Stomach (tissue), 9 donors: ENCODE results near the gene ULBP2. TPM values are rescaled to one million over a fixed set of nuclear protein-coding genes. Genes with fewer than 3 reads are reported as not detected.

Source experiments
- DNase-seq, 2 donors: peaks; one replicate each; pipeline versions ENCODE4 v3.0.0 to v3.0.0-alpha.2; 2013 to 2019
- H3K27ac ChIP-seq, 5 donors: fragments of 200-600 bp in 4 of 5; sonication (generic) in 4 of 5; one replicate each; pipeline ENCODE4 v1.5.1; 2013 to 2019; ENCODE audit warnings: mild to moderate bottlenecking in 1 of 5, moderate library complexity in 1 of 5
- H3K27me3 ChIP-seq, 3 donors: fragments of 200-600 bp; sonication (generic); one replicate each; pipeline ENCODE4 v1.5.1; 2017 to 2019; ENCODE audit warnings: mixed run types in 1 of 3
- H3K36me3 ChIP-seq, 4 donors: fragments of 200-600 bp; sonication (generic); 1 replicate in 3 of 4; 2 replicates in 1 of 4; pipeline ENCODE4 v1.5.1; 2016 to 2019
- H3K4me1 ChIP-seq, 4 donors: fragments of 200-600 bp; sonication (generic); one replicate each; pipeline ENCODE4 v1.5.1; 2016 to 2019
- H3K4me3 ChIP-seq, 4 donors: fragments of 200-600 bp; sonication (generic) in 3 of 4; one replicate each; pipeline ENCODE4 v1.5.1; 2016 to 2019; ENCODE audit warnings: mild to moderate bottlenecking in 1 of 4
- H3K9me3 ChIP-seq, 4 donors: fragments of 200-600 bp; sonication (generic); one replicate each; pipeline ENCODE4 v1.5.1; 2016 to 2019
- EP300 ChIP-seq: sonication (generic); formaldehyde crosslinking; IDR thresholded peaks from one replicate; pipeline ENCODE4 v1.6.1; 2017; ENCODE audit warnings: antibody characterized with exemption
- POLR2A ChIP-seq, 4 donors: fragments of 450-650 bp; IDR thresholded peaks; one replicate each; pipeline ENCODE4 v1.6.1; 2016; ENCODE audit warnings: antibody characterized with exemption in 4 of 4, control low read depth in 2 of 4, mild to moderate bottlenecking in 1 of 4, moderate library complexity in 1 of 4
- POLR2AphosphoS5 ChIP-seq, 3 donors: sonication (generic); formaldehyde crosslinking; IDR thresholded peaks; one replicate each; pipeline ENCODE4 v1.6.1; 2016; ENCODE audit warnings: antibody characterized with exemption in 3 of 3
- WGBS, 5 donors: extraction: QIAGEN DNeasy Blood & Tissue Kit in 3 of 5; methylation state at CpG; one replicate each; pipeline versions ENCODE4 v1.1.5 to v1.1.7; 2013 to 2018; 5-methylcytosine and 5-hydroxymethylcytosine counted together
- intact Hi-C: fragments of 100-400 bp; cut with DNase I; formaldehyde crosslinking; loops from one replicate; pipeline ENCODE4 v1.15.1; 2023; ENCODE audit warnings: low total_unique reads
- polyA plus RNA-seq, 3 donors: library from polyadenylated mRNA; stranded (reverse); fragments of 200-250 nt; gene quantifications; one replicate each; pipeline ENCODE4 v1.2.3, GENCODE V29; 2013
- total RNA-seq, 5 donors: library from RNA; depleted of rRNA; stranded (reverse); fragments of >200 nt; gene quantifications; one replicate each; pipeline versions ENCODE4 v1.1.0 to v1.2.3, GENCODE V29; 2014 to 2016
- TF ChIP-seq, protein P1 (sequence below), 7 experiments: fragments of 450-650 bp in 4 of 7; fragments of 200-600 bp in 3 of 7; sonication (generic) in 3 of 7; IDR thresholded peaks; one replicate each; pipeline ENCODE4 v1.5.1; 2016 to 2019; ENCODE audit warnings: antibody characterized with exemption in 7 of 7, control low read depth in 2 of 7, mild to moderate bottlenecking in 1 of 7
- donor health status: healthy with polysubstance abuse.
- donor health status: Bipolar disorder and iron deficiency.
- donor health status: healthy.

Gene ULBP2
- total and polyA plus RNA-seq, 8 donors: 0.31 to 1.4 (median 0.43) TPM; not detected in 5

DNA sequence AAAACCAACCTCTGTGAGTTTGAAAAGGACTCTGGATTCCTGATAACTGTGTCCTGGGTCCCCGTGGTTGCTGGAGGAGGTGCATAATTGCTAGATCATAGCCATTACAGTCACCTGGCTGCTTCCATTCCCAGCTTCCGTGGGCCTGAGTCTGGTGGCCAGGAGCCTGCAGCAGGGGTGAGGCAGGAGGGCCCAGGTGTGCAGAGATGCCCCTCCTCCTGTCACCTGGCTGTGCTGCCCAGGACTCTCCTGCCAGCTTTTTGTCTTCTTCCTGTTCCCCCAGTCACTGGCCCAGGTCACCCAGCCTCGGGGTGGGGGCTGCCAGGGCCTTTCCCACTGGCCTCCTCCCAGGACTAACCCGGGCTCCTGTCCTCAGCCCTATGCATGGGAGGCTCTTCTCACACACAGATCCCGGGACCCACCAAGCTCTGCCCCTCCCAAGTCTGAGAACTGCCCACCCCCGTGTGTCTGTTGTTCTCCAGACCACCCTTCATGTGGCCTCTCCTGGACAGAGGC is 53.5 kb downstream of the ULBP2 start:
- no peaks in the 10 kb centered on the region for H3K36me3 ChIP-seq
- TF ChIP-seq, protein P1, sequence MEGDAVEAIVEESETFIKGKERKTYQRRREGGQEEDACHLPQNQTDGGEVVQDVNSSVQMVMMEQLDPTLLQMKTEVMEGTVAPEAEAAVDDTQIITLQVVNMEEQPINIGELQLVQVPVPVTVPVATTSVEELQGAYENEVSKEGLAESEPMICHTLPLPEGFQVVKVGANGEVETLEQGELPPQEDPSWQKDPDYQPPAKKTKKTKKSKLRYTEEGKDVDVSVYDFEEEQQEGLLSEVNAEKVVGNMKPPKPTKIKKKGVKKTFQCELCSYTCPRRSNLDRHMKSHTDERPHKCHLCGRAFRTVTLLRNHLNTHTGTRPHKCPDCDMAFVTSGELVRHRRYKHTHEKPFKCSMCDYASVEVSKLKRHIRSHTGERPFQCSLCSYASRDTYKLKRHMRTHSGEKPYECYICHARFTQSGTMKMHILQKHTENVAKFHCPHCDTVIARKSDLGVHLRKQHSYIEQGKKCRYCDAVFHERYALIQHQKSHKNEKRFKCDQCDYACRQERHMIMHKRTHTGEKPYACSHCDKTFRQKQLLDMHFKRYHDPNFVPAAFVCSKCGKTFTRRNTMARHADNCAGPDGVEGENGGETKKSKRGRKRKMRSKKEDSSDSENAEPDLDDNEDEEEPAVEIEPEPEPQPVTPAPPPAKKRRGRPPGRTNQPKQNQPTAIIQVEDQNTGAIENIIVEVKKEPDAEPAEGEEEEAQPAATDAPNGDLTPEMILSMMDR (IDR thresholded peaks at IDR 0.05): no peak
- TF ChIP-seq POLR2A (IDR thresholded peaks at IDR 0.05) (no peak), POLR2AphosphoS5 (IDR thresholded peaks at IDR 0.05) (no peak), EP300 (no peak)
- H3K9me3 ChIP-seq: no peaks in the 10 kb centered on the region
- H3K4me3 ChIP-seq: no peak overlapping the region
- H3K4me1 ChIP-seq: peaks cover 8 to 12% (median 11%) of the 10 kb centered on the region in 4 donors
- DNase-seq: no peak
- intact Hi-C loops: no loop called here
- H3K27ac ChIP-seq: no peak overlapping the region
- WGBS, 5 donors: 66 to 72% (median 68%) methylated on average over 6 of the region's 6 CpGs
- H3K27me3 ChIP-seq: peaks cover 10 to 92% (median 53%) of the 10 kb centered on the region in 3 donors

DNA sequence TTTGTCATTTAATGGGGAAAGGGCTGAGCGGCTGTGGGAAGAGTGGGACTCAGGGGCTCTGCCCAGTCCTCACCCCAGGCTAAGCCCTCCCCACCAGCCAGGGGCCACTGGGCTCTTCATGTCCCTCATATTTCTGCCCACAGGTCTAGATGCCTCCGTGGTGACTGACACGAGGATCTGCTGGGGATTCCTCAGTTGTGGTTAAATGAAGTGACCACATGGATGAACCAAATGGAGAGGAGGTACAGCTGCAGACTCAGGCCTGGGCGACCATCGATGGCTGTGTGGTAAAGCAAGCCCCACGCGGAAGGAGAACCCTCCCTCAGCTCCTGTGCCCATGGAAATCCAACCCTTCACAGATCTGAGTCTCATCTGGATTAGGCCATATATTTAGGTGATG is 54.2 kb downstream of the ULBP2 start:
- TF ChIP-seq POLR2A (IDR thresholded peaks at IDR 0.05) (no peak), POLR2AphosphoS5 (IDR thresholded peaks at IDR 0.05) (no peak), EP300 (no peak)
- TF ChIP-seq, protein P1 (IDR thresholded peaks at IDR 0.05): no peak
- intact Hi-C loops: no loop called here
- Histone ChIP-seq H3K36me3 (no peaks in the 10 kb centered on the region), H3K9me3 (no peaks in the 10 kb centered on the region), H3K27me3 (peaks cover 4 to 92% (median 46%) of the 10 kb centered on the region in 3 donors), H3K27ac (no peak overlapping the region), H3K4me1 (peaks cover 2 to 6% (median 4%) of the 10 kb centered on the region in 4 donors), H3K4me3 (no peak overlapping the region)
- WGBS, 5 donors: 82 to 92% (median 88%) methylated on average over 7 of the region's 7 CpGs
- DNase-seq: no peak

Other genes starting within 250 kb of the ULBP2 start
- gene LATS1, start 223.9 kb upstream of the ULBP2 start, total RNA-seq: 100 to 1,000 TPM in 1 of 5 donors, 10 to 100 TPM in 4; 10.7 to 109 (median 28.4) TPM
- 1 to 10 TPM; 3.8 to 5.0 (median 4.1) TPM for gene LATS1, start 223.9 kb upstream of the ULBP2 start, polyA plus RNA-seq
- gene NUP43, start 195.5 kb upstream of the ULBP2 start, total RNA-seq: 10 to 100 TPM in 4 of 5 donors, 1 to 10 TPM in 1; 1.2 to 51.9 (median 39.0) TPM
- 1 to 10 TPM; 5.2 to 9.0 (median 6.3) TPM for gene NUP43, start 195.5 kb upstream of the ULBP2 start, polyA plus RNA-seq
- gene PCMT1, start 192.3 kb upstream of the ULBP2 start, total RNA-seq: 100 to 1,000 TPM in 1 of 5 donors, 10 to 100 TPM in 3, 1 to 10 TPM in 1; 2.6 to 109 (median 78.6) TPM
- gene PCMT1, start 192.3 kb upstream of the ULBP2 start, polyA plus RNA-seq: 10 to 100 TPM; 35.6 to 44.5 (median 42.0) TPM
- 10 to 100 TPM in 3 of 5 donors, 1 to 10 TPM in 2; 1.8 to 80.8 (median 23.9) TPM for gene LRP11, start 77.7 kb upstream of the ULBP2 start, total RNA-seq
- gene LRP11, start 77.7 kb upstream of the ULBP2 start, polyA plus RNA-seq: 10 to 100 TPM in 1 of 3 donors, 1 to 10 TPM in 2; 2.0 to 18.1 (median 7.4) TPM
- gene RAET1E, start 43.9 kb upstream of the ULBP2 start, total RNA-seq: not detected
- gene RAET1E, start 43.9 kb upstream of the ULBP2 start, polyA plus RNA-seq: 1 to 10 TPM in 1 of 3 donors, under 1 TPM in 1, not detected in 1; 0.19 to 2.6 TPM
- under 1 TPM in 1 of 5 donors, not detected in 4; 0.89 TPM for gene RAET1G, start 18.9 kb upstream of the ULBP2 start, total RNA-seq
- 1 to 10 TPM in 1 of 3 donors, not detected in 2; 3.1 TPM for gene RAET1G, start 18.9 kb upstream of the ULBP2 start, polyA plus RNA-seq
- gene ULBP1, start 21.9 kb downstream of the ULBP2 start, total RNA-seq: 1 to 10 TPM in 1 of 5 donors, not detected in 4; 1.3 TPM
- gene ULBP1, start 21.9 kb downstream of the ULBP2 start, polyA plus RNA-seq: under 1 TPM in 1 of 3 donors, not detected in 2; 0.03 TPM
- gene RAET1L, start 83.5 kb downstream of the ULBP2 start, total RNA-seq: not detected
- gene RAET1L, start 83.5 kb downstream of the ULBP2 start, polyA plus RNA-seq: 1 to 10 TPM in 2 of 3 donors, not detected in 1; 1.1 to 5.0 TPM
- 1 to 10 TPM in 2 of 5 donors, under 1 TPM in 1, not detected in 2; 0.87 to 4.6 (median 2.0) TPM for gene ULBP3, start 127.1 kb downstream of the ULBP2 start, total RNA-seq
- 1 to 10 TPM in 1 of 3 donors, under 1 TPM in 1, not detected in 1; 0.20 to 1.2 TPM for gene ULBP3, start 127.1 kb downstream of the ULBP2 start, polyA plus RNA-seq
- gene PPP1R14C, start 201.0 kb downstream of the ULBP2 start, total RNA-seq: 10 to 100 TPM in 1 of 5 donors, 1 to 10 TPM in 1, under 1 TPM in 1, not detected in 2; 0.55 to 13.8 (median 9.8) TPM
- 1 to 10 TPM in 1 of 3 donors, under 1 TPM in 1, not detected in 1; 0.25 to 4.1 TPM for gene PPP1R14C, start 201.0 kb downstream of the ULBP2 start, polyA plus RNA-seq